ENCODE results near the gene S100A4.
"Not testable (repeated sequence)": the region's sequence is repeated elsewhere in the genome, so short reads cannot be mapped to it uniquely, and the experiment has no call there.

The S100A4 gene

DNA sequence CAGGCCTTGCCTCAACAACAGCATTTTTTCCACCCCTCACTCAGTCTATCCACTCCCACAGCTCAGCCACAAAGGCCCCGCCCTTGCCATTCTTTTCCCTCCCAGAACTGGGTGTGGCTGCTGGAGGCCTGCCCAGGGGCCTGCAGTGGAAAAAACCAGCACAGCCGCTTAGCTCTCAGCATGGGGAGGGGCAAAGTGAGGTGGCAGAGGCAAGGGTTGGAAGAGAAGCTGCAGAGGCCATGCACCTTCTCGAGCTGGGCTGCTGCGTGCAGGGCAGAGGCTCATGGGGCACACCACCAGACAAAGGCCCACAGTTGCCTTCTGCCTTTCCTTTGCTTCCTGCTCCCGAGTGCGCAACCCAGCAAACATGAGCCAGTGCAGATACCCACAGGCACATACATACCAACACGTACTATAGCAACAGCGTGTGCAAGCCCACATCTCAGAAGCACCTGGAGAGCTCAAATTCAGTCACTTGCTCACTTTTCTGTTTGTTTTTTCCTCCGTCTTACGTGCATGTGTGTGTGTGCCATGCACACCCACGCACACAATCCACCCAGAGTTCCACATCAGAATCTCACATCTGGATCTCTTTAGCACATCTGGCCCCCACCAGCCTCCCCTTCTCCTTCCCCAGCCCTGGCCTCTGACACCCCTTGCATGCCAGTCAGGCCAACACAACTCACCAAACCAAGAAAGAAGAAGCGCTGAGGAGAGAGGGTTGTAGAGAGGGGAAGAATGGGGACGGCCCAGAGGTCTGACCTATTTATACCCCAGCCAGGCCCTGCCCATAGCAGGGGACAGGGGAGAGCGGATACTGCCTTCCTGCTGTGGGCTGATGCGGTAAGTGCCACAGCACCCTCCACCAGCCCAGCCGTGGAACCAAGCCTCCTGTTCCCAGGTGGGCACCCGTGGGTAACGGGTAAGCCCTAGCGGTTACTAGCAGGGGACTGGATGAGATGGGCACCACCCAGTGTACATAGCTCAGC is at the start of gene S100A4:
S100A4 (minus strand) TSS at position 740 of the 989 bp plus-strand sequence. CDS start 1,012 bp downstream, outside the sequence.
- peak; percentile 87 for DNase-seq

DNA sequence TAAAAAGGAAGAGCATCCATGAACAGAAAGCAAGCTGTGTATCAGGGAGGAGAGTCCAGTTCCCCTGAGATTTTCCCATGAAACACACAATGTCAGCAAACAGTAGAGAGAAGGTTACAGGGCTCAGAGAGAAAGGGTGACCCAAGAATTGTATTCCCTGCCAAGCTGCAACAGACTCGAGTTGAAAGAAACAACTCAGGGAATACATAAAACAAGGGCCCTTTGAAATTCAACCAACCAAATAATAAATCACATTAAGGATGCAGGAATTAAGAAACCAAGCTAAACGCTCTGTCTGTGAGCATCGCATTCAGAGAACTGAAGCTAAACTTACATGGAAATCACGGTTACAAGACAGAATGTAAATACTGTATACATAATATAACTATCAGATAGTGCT is 47.1 kb upstream of the S100A4 start:
- DNase-seq, result no peak

DNA sequence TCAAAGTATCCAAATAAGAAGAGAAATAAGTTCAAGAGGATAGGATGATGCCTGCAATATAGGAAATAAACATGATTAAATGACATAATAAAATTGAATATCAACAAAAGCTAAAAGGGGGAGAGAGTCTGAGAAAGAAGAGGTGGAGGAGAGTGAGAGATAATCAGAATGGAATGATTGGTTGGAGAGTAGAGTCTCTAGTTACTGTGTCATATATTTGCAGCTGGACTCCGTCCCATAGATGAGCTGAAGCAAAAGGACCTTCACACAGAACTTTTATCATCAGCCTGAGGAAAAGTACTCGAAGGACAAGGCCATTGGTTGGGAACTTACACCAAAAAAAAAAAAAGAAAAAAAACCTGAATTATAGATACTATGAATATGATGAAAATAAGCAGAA is 42.9 kb upstream of the S100A4 start:
- no peak for DNase-seq

DNA sequence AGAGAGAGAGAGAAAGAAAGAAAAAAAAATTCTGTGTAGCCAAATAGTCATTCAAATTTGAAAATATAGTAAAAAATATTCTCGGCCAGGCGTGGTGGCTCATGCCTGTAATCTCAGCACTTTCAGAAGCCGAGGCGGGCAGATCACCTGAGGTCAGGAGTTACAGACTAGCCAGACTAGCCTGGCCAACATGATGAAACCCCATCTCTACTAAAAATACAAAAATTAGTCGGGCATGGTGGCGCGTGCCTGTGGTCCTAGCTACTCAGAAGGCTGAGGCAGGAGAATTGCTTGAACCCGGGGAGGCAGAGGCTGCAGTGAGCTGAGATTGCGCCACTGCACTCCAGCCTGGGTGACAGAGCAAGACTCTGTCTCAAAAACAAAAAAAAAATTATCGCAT is 42.4 kb upstream of the S100A4 start:
- DNase-seq, result not testable (repeated sequence)

DNA sequence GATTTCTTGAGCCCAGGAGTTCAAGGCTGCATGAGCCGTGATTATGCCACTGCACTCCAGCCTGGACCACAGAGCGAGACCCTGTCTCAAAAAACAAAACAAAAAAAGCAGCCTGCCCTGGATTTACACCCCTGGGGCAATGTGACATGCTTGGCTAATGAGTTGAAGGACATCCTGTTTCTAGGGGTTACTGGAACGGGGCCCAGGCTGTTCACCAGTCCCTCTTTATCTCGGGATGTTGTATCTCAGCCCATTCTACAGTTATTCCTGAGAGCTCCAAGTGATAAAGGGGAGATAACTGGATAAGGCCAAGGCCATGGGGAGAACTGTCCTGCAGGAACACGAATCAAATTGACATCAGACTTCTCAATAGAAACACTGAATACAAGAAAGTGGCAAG is 41.7 kb upstream of the S100A4 start:
- DNase-seq, result no peak

DNA sequence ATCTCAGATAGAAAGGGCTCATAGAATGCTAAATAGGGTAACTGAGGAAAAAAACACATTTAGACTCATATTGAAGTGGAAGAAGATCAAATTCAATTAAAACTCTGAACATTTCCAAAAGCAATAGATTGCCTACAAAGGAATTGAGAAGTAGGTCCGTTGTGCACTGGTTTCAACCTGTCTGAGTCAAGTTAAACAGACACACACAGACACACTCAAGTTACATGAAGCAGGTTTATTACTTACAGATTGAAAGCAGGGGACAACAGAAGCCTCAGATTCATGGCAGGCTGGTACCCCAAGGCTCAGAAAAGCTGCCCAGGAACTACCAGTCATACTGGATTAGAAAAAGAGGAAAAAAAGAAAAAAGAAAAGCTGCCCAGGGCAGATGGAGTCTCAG is 40.7 kb upstream of the S100A4 start:
- no peak for DNase-seq

DNA sequence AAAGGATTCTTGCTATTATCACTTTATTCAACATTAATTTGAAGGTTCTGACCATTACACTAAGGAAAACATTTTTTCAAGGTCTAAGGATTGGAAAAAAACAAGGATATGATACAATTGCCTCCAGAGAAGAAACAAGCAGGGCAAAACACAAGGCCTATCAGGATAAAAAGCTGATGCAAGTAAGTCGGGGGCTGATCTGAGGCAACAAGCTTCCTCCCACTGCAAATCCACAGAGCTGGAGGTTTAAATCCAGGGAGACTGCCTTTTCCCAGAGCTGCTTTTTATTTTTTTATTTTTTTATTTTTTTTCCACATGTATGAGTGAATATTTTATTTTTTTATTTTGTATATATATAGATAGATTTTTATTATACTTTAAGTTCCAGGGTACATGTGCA is 39.4 kb upstream of the S100A4 start:
- no peak for DNase-seq

DNA sequence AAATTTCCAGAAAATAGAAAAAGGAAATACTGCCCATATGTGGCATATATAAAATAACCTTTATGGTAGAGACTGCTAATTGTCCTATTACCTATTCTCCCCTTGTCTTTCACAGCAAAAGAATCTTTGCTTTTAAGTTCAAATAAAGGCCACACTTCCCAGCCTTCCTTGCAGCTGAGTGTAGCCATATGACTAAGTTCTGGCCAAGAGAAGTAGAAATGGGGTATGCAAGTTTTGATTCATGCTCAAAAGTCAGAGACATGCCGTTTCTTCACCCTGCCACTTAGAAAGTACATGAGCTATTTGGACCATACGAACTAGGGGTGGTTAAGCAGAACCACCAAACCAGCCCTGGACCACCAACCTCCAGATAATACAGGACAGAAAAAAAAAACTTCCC is 38.4 kb upstream of the S100A4 start:
- DNase-seq, result no peak

DNA sequence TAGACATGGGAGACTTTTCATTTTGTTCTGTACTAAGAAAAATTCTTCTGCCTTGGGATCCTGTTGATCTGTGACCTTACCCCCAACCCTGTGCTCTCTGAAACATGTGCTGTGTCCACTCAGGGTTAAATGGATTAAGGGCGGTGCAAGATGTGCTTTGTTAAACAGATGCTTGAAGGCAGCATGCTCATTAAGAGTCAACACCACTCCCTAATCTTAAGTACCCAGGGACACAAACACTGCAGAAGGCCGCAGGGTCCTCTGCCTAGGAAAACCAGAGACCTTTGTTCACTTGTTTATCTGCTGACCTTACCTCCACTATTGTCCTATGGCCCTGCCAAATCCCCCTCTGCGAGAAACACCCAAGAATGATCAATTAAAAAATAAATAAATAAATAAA is 37.9 kb upstream of the S100A4 start:
- DNase-seq, result not testable (repeated sequence)

DNA sequence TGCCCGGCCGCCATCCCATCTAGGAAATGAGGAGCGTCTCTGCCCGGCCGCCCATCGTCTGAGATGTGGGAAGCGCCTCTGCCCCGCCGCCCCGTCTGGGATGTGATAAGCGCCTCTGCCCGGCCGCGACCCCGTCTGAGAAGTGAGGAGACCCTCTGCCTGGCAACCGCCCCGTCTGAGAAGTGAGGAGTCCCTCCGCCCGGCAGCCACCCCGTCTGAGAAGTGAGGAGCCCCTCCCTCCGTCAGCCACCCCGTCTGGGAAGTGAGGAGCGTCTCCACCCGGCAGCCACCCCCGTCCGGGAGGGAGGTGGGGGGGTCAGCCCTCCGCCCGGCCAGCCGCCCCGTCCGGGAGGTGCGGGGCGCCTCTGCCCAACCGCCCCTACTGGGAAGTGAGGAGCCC is 37.2 kb upstream of the S100A4 start:
- DNase-seq, result not testable (repeated sequence)

DNA sequence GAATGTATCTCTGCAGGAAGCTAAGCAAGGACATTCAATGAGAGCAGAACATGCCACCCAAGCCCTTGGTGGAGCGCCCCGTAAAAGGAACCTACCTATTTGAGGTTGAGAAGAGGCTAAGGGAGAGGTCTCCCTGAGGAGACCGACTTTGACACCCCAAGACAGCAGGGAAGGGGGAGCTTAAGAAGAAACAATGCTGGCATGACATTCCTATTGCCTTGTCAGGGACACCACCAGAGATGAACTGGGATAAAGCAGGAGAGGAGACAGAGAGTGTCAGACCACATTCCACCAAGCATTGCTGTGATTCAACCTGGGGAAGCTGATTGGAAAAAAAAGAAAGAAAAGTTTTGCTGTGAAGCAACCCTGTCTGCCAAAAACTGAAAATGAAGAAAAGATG is 33.3 kb upstream of the S100A4 start:
- no peak for DNase-seq

DNA sequence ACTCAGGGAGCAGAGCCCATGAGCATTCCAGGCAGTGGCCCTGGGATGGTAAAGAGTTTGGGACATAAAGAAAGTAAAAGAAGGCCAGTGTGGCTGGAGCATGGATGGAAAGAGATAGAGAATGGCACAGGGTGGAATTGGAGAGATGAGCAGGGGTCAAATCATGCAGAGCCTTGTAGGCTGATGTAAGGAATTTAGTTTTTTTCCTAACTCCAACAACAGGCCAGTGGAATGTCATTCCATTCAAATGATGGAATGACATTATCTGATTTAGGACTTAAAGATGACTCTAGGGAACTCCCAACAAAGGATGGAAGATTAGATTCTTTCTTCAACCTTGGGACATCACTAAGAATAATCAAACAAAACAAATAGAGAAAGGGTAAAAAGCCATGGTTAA is 32.9 kb upstream of the S100A4 start:
- no peak for DNase-seq

DNA sequence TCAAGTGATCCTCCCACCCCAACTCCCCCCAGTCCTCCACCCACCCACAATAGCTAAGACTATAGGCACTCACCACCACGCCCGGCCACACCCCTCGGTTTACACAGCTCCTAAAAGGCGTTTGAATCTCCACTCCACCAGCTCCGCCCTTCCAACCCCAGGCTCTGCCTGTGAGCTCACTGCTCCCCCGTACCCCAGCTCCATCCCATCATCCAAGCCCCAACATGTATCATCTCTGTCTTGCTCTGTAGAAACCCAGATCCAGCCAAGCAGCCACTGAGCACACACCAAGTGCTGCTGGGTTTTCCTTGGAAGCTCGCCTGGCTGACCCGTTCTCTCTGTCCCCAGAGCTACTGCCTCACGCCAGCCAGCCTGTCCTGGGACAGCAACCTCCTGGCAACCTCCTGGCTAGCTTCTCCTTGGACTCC is 32.0 kb upstream of the S100A4 start:
- no peak for DNase-seq

DNA sequence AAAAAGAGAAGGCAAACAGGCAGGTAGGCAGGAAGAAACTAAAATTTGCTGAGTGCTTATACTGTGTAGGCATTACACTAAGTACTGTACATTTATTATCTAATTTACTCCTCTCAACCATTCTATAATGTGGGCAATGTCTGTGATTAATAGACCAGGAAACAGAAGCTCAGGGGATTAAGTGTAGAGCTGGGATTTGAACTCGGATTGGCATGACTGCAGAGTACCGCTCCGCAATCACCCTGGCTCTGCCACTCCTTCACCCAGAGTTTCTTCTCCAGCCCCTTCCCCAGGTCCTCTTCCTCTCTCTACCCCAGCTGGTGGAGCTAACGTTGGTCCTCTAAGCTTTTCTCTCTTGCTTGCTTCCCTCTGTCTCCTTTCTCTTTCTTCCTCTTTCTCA is 31.5 kb upstream of the S100A4 start:
- no peak for DNase-seq

DNA sequence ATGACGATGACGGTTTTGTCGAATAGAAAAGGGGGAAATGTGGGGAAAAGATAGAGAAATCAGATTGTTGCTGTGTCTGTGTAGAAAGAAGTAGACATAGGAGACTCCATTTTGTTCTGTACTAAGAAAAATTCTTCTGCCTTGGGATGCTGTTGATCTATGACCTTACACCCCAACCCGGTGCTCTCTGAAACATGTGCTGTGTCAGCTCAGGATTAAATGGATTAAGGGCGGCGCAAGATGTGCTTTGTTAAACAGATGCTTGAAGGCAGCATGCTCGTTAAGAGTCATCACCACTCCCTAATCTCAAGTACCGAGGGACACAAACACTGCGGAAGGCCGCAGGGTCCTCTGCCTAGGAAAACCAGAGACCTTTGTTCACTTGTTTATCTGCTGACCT is 29.9 kb upstream of the S100A4 start:
- DNase-seq, result not testable (repeated sequence)

DNA sequence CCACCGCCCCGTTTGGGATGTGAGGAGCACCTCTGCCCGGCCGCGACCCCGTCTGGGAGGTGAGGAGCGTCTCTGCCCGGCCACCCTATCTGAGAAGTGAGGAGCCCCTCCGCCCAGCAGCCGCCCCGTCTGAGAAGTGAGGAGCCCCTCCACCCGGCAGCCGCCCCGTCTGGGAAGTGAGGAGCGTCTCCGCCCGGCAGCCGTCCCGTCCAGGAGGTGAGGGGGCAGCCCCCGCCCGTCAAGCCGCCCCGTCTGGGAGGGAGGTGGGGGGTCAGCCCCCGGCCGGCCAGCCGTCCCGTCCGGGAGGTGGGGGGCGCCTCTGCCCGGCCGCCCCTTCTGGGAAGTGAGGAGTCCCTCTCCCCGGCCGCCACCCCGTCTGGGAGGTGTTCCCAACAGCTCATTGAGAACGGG is 29.5 kb upstream of the S100A4 start:
- DNase-seq, result not testable (repeated sequence)

DNA sequence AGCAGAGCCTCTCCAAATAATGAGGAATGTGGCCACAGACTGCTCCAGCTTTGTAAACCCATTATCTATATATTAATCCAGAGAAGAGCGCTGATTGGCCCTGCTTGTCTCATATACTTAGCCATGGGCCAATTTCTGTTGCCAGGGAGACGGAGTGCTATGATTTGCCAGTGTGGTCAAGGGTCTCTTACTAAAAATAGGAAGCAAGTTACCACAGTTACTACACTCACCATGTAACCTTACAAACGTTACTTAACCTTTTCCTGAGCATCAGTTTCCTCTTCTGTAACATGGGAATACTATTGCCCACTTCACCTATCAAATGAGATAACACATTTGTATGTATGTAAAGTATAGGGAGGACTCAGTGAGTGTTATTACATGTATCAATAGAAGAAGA is 27.7 kb upstream of the S100A4 start:
- DNase-seq, result no peak

DNA sequence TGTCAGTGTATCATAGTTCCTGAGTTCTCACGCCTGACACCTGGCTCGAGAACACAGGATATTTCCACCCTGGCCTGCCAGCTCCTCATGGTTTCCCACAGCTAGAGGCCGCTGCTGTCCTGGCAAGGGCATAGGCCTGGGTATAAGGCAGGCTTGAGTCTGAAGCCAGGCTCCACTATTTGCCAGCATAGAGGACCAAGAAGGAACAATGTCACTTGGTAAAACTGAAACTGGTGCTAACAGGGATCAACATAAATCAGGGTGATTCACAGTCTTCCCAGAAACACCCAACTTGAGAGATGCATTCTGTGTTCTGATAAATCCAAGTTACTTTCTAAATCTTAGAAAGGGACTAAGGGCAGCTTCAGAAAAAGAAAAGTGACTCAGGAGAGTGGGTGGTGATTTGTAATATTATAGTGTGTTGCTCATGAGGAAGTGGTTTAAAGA is 27.0 kb upstream of the S100A4 start:
- no peak for DNase-seq

DNA sequence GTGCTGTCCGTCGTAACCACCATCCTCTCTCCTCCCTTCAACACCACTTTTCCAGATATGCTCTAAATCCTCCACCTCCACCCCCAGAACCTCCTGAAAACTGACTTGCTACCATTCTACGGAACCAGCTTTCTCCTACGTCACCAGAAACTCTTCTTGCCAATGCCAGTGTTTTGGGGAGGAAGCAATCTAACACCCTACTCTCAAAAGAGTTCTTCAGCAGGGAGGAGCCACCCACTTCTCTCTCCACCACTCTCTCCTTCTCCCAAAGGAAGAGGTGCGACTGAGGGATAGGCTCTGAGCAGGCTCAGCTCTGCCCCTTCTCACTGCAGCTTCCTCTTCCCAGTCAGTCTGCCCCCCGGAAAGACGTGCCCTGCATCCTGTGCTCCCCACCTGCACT is 26.1 kb upstream of the S100A4 start:
- no peak for DNase-seq

DNA sequence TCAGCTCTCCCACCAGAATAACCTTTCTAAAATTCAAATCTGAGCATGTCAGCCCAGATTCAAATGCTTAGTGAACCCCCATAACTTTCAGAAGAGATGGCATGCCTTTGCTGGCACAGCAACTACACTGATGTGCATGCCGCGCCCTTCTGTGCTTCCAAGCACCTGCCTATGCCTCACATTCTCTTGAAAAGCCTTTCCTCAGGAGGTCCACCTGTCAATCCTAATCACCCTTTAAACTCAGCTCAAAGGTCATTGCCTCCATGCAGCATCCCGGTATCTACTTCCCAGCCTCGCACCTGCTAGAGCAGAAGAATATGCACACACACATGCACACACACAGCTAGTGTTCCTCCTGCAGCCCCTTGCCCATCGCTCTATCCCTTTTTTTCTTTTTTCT is 25.3 kb upstream of the S100A4 start:
- DNase-seq, result no peak

DNA sequence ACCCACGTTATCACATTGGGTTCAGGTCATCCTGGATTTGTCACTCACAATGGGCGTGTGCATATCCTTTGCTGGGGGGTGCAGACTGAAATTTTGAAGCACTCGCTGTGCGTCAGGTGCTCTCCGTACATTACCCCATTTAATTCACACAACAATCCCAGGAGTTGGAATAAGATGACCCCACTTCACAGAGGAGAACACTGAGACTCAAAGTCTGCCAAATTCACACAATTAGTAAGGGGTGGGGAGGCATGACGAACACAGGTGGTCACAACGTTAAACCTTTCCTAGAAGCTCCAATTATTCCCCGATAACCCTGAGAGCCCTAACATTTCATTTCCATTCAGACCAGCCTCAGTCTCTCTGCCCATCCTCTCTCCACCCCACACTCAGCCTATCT is 23.9 kb upstream of the S100A4 start:
- no peak for DNase-seq

DNA sequence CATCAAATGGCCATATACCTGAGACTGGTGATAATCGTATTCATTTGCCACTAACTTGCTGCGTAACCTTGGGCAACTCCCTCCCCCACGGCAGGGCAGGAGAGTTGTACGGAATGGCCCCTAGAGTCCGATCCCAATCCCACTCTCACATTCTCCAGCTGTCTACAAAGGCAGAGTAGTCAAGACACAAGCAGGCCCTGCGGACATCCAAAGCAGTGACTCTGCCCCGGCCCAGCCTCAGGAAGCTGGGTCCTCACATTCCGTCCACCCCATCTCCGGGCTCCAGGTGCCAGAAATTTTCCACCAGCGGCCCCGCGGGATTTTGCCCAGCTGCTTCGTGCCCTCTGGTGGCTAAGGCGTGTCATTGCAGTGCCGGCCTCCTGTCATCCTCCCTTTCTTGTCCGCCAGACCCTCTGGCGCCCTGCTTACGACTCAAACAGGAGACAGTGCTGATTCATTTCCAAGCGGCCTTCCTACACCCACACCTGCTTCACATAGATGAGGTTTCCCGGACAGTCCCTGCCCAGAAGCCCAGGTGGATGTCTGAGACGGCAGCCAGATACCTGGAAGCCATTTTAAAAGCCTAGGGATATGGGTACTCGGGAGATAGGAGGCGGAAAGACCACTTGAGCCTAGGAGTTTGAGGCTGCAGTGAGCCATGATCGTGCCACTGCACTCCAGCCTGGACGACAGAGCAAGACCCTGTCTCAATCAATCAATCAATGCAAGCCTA is 22.9 kb upstream of the S100A4 start:
- DNase-seq, result no peak

DNA sequence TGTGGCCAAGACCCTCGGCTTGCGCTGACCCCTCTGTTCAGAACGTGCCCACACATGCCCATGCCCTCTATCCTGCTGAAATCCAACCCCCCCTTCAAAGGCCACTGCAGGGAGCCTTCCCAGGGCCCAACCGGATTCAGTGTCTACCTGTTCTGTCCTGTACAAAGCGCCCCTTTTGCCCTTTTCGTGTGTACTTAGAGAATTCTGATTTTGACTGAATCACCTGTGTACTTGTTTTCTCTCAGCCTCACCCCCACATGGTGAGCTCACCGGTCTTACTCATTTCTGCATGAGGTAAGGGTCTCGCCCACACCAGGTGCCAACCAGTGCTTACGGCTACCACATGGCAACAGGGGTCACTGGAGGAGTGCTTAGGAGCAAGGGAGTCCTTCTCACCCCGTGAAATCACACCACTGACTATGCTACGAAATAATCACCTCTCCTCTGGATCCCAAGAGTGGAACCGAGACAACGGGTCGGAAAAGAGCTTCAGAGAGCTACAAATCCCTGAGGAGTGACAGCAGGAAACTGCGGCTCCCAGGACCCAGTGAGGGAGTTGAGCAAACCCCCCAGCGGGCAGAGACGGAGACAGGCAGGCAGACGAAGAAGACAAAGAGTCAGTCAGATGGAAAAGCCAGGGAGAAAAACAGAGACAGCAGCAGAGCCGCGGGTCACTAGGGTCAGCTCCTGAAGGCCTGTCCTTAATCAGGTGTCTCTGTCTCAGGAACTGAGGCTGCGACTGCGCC is 22.2 kb upstream of the S100A4 start:
- no peak for DNase-seq
